Bronchial epithelial cell (primary cell): ENCODE measurements around the gene MTA3. TPM values are rescaled to one million over a fixed set of nuclear protein-coding genes. Genes with fewer than 3 reads are reported as not detected.

Experiments used
- DNase-seq: peaks from one replicate; pipeline ENCODE4 v3.0.0-alpha.2; 2010; ENCODE audit warnings: low read depth
- FAIRE-seq: peaks from 2 replicates; lab custom pipeline; 2011; peaks lifted over from hg19 to GRCh38; lab: Jason Lieb, UNC
- H3K27me3 ChIP-seq: 2 replicates; pipeline ENCODE4 v1.5.1; 2011; ENCODE audit warnings: low read length; ENCODE audit not compliant: control insufficient read depth, insufficient read depth
- H3K36me3 ChIP-seq: 2 replicates; pipeline ENCODE4 v1.5.1; 2011; ENCODE audit warnings: low read length; ENCODE audit not compliant: control insufficient read depth, insufficient read depth
- H3K4me3 ChIP-seq: 2 replicates; pipeline ENCODE4 v1.5.1; 2011; ENCODE audit warnings: mild to moderate bottlenecking, low read depth, low read length, control low read depth
- CTCF ChIP-seq: IDR thresholded peaks from 2 replicates; pipeline ENCODE4 v1.5.1; 2011; ENCODE audit warnings: mild to moderate bottlenecking, moderate library complexity, low read length, control low read depth, inconsistent platforms; ENCODE audit not compliant: insufficient read depth, severe bottlenecking
- total RNA-seq: library from RNA; depleted of rRNA; stranded (reverse); fragments of >200 nt; gene quantifications from 2 replicates; pipeline ENCODE4 v1.2.1, GENCODE V29; 2014

Gene MTA3
- total RNA-seq, 1 donor from 2014 or later, result 18.2 TPM

- Histone ChIP-seq H3K4me3 (no peak overlapping the region), H3K27me3 (no peaks in the 10 kb centered on the region), H3K36me3 (no peaks in the 10 kb centered on the region)
- FAIRE-seq, result no peak
- DNase-seq, result no peak
- TF ChIP-seq CTCF, result no peak
Observed at GRCh38 chr2:42757981-42758740, 189.7 kb downstream of the MTA3 start.

- H3K36me3 ChIP-seq, result no peaks in the 10 kb centered on the region
- FAIRE-seq (no peak), DNase-seq (no peak)
- H3K4me3 ChIP-seq, result no peak overlapping the region
- no peaks in the 10 kb centered on the region for H3K27me3 ChIP-seq
- no peak for TF ChIP-seq CTCF
Observed at GRCh38 chr2:42758751-42759150, 190.3 kb downstream of the MTA3 start.

GRCh38 chr2:42761554-42761953 lies 193.1 kb downstream of the MTA3 start:
- no peaks in the 10 kb centered on the region for H3K36me3 ChIP-seq
- FAIRE-seq (no peak), DNase-seq (no peak)
- no peak overlapping the region for H3K4me3 ChIP-seq
- TF ChIP-seq CTCF, result no peak
- H3K27me3 ChIP-seq, result no peaks in the 10 kb centered on the region

GRCh38 chr2:42762155-42762554 lies 193.7 kb downstream of the MTA3 start:
- TF ChIP-seq CTCF, result no peak
- Histone ChIP-seq H3K4me3 (no peak overlapping the region), H3K36me3 (no peaks in the 10 kb centered on the region), H3K27me3 (no peaks in the 10 kb centered on the region)
- FAIRE-seq (no peak), DNase-seq (no peak)

GRCh38 chr2:42762823-42763804 lies 194.7 kb downstream of the MTA3 start:
- no peaks in the 10 kb centered on the region for H3K27me3 ChIP-seq
- H3K36me3 ChIP-seq, result no peaks in the 10 kb centered on the region
- no peak for TF ChIP-seq CTCF
- DNase-seq, result no peak
- no peak for FAIRE-seq
- no peak overlapping the region for H3K4me3 ChIP-seq
